ENCODE results near the gene ALG1. TPM values are rescaled to one million over a fixed set of nuclear protein-coding genes. Genes with fewer than 3 reads are reported as not detected.

The ALG1 gene
- total and polyA plus RNA-seq, 2 donors from 2014 or later = 23.4 to 26.4 TPM

DNA sequence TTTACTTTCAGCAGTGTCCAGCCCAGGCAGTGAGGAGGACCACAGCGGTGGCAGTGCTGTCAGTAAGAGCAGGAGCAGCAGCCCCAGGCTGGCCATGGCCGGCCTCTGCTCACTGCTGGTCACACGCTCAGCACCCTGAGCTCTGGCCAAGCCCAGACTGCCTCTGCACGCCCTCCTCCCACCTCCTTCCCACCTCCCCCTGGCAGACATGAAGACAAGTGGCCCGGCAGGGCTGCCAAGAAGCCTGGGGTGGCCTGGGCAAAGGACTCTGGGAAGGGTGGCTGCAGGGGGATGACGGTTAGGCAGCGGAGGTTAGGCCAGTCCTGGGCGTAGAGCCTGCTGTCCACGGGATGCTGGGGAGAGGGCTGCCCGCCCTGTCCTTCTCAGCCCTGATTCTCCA is 5.8 kb upstream of the ALG1 start, which contains the start of gene C16orf89:
Gene C16orf89 (minus strand): TSS at position 144 of the 400 bp plus-strand sequence. CDS start 48 bp downstream, at position 96.
- H3K27ac ChIP-seq (ENCODE audit: low read depth in 2 of 2, low read length in 2 of 2) = peak within 1 kb of the TSS in 1 of 2 donors; percentile 43
- DNase-seq (peak in 1 of 5 donors; percentile 25), FAIRE-seq (no peak)
- H3K27me3 ChIP-seq (ENCODE audit: control insufficient read depth, insufficient read depth, low read length) = no peaks in the 10 kb centered on the region
- H3K9me3 ChIP-seq (ENCODE audit: control insufficient read depth in 2 of 3, insufficient read depth in 1 of 3, low read length in 3 of 3) = no peaks in the 10 kb centered on the region
- intact Hi-C loops (cut with DNase I) = no loop called here
- H3K4me1 ChIP-seq (ENCODE audit: control insufficient read depth in 2 of 3, insufficient read depth in 2 of 3, low read depth in 1 of 3, low read length in 3 of 3) = peaks cover 0 to 2% (median 0%) of the 10 kb centered on the region in 3 donors
- H3K9ac ChIP-seq (ENCODE audit: low read length in 3 of 3) = peak within 1 kb of the TSS in 1 of 3 donors; percentile 55
- TF ChIP-seq, protein P1, sequence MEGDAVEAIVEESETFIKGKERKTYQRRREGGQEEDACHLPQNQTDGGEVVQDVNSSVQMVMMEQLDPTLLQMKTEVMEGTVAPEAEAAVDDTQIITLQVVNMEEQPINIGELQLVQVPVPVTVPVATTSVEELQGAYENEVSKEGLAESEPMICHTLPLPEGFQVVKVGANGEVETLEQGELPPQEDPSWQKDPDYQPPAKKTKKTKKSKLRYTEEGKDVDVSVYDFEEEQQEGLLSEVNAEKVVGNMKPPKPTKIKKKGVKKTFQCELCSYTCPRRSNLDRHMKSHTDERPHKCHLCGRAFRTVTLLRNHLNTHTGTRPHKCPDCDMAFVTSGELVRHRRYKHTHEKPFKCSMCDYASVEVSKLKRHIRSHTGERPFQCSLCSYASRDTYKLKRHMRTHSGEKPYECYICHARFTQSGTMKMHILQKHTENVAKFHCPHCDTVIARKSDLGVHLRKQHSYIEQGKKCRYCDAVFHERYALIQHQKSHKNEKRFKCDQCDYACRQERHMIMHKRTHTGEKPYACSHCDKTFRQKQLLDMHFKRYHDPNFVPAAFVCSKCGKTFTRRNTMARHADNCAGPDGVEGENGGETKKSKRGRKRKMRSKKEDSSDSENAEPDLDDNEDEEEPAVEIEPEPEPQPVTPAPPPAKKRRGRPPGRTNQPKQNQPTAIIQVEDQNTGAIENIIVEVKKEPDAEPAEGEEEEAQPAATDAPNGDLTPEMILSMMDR (IDR thresholded peaks at IDR 0.05; ENCODE audit: borderline replicate concordance, extremely low read depth, insufficient read depth) = no peak
- H3K36me3 ChIP-seq (ENCODE audit: control insufficient read depth in 2 of 3, insufficient read depth in 3 of 3, low read length in 3 of 3) = no peaks in the 10 kb centered on the region
- H3K4me3 ChIP-seq (ENCODE audit: low read length in 3 of 3) = peak within 1 kb of the TSS in 2 of 3 donors; percentile 4 to 53

DNA sequence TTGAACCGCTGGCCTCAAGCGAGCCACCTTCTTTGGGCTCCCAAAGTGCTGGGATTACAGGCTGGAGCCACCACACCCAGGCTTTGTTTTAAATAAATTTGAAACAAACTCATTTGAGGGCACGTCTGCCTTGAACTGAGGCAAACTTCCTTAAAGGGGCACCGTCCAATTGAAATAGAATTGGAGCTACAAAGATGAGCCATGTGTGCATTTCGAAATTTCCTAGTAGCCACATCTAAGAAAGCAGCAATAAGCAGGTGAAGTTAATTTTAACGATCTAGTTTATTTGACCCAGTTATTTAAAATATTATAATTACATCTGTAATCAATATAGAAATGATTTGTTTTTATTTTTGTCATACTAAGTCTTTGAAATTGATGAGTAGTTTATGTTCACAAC is 5.1 kb upstream of the ALG1 start:
- FAIRE-seq = no peak
- H3K9me3 ChIP-seq (ENCODE audit: control insufficient read depth in 2 of 3, insufficient read depth in 1 of 3, low read length in 3 of 3) = no peaks in the 10 kb centered on the region
- H3K27ac ChIP-seq (ENCODE audit: low read depth in 2 of 2, low read length in 2 of 2) = no peak overlapping the region
- TF ChIP-seq, protein P1 (IDR thresholded peaks at IDR 0.05; ENCODE audit: borderline replicate concordance, extremely low read depth, insufficient read depth) = no peak
- H3K4me1 ChIP-seq (ENCODE audit: control insufficient read depth in 2 of 3, insufficient read depth in 2 of 3, low read depth in 1 of 3, low read length in 3 of 3) = peaks cover 0 to 6% (median 4%) of the 10 kb centered on the region in 3 donors
- no peaks in the 10 kb centered on the region for H3K27me3 ChIP-seq (ENCODE audit: control insufficient read depth, insufficient read depth, low read length)
- H3K9ac ChIP-seq (ENCODE audit: low read length in 3 of 3) = no peak overlapping the region
- no peak overlapping the region for H3K4me3 ChIP-seq (ENCODE audit: low read length in 3 of 3)
- DNase-seq = peak in 1 of 5 donors; percentile 9
- intact Hi-C loops (cut with DNase I) = no loop called here
- no peaks in the 10 kb centered on the region for H3K36me3 ChIP-seq (ENCODE audit: control insufficient read depth in 2 of 3, insufficient read depth in 3 of 3, low read length in 3 of 3)

DNA sequence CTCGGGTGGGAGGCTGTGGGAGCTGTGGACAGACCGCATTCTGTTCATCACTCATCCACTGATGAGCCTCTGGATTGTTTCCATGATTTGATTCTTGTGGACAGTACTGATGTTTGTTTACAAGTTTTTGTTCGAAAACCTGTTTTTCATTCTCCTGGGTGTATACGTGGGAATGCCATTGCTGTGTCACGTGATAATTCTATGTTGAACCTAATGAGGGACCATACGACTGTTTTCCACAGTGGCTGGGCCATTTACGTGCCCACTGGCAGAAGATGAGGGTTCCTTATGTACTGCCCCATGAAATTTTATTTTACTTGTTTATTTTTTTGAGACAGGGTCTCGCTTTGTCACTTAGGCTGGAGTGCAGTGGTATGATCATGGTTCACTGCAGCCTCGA is 2.6 kb upstream of the ALG1 start:
- DNase-seq (no peak), FAIRE-seq (no peak)
- H3K9ac ChIP-seq (ENCODE audit: low read length in 3 of 3) = no peak overlapping the region
- no peak overlapping the region for H3K27ac ChIP-seq (ENCODE audit: low read depth in 2 of 2, low read length in 2 of 2)
- H3K4me1 ChIP-seq (ENCODE audit: control insufficient read depth in 2 of 3, insufficient read depth in 2 of 3, low read depth in 1 of 3, low read length in 3 of 3) = peaks cover 0 to 10% (median 6%) of the 10 kb centered on the region in 3 donors
- no peaks in the 10 kb centered on the region for H3K27me3 ChIP-seq (ENCODE audit: control insufficient read depth, insufficient read depth, low read length)
- no peaks in the 10 kb centered on the region for H3K9me3 ChIP-seq (ENCODE audit: control insufficient read depth in 2 of 3, insufficient read depth in 1 of 3, low read length in 3 of 3)
- TF ChIP-seq, protein P1 (IDR thresholded peaks at IDR 0.05; ENCODE audit: borderline replicate concordance, extremely low read depth, insufficient read depth) = no peak
- no peak overlapping the region for H3K4me3 ChIP-seq (ENCODE audit: low read length in 3 of 3)
- H3K36me3 ChIP-seq (ENCODE audit: control insufficient read depth in 2 of 3, insufficient read depth in 3 of 3, low read length in 3 of 3) = no peaks in the 10 kb centered on the region
- intact Hi-C loops (cut with DNase I) = no loop called here

DNA sequence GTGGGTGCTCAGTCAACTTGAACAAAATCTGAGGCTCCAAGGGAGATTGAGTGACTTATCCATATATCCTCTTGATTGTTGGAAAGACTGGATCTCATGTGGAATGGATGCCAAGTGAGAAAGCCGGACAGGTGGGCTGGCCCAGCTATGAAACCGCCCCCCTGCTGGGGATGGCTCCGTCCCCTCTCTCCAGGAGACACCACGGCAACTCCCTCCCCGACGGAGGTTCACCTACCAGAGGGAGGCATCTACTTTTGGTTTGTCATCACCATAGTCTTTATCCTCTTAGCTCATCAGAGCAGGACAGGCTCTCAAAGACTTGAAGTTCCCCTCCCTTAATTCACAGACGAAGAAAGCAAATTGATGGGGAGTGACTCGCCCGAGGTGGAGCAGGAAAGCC is 1.8 kb upstream of the ALG1 start:
- Histone ChIP-seq H3K9me3 (ENCODE audit: control insufficient read depth in 2 of 3, insufficient read depth in 1 of 3, low read length in 3 of 3) (no peaks in the 10 kb centered on the region), H3K36me3 (ENCODE audit: control insufficient read depth in 2 of 3, insufficient read depth in 3 of 3, low read length in 3 of 3) (no peaks in the 10 kb centered on the region), H3K4me3 (ENCODE audit: low read length in 3 of 3) (no peak overlapping the region), H3K27me3 (ENCODE audit: control insufficient read depth, insufficient read depth, low read length) (no peaks in the 10 kb centered on the region), H3K9ac (ENCODE audit: low read length in 3 of 3) (no peak overlapping the region), H3K27ac (ENCODE audit: low read depth in 2 of 2, low read length in 2 of 2) (no peak overlapping the region), H3K4me1 (ENCODE audit: control insufficient read depth in 2 of 3, insufficient read depth in 2 of 3, low read depth in 1 of 3, low read length in 3 of 3) (peaks cover 0 to 10% (median 6%) of the 10 kb centered on the region in 3 donors)
- intact Hi-C loops (cut with DNase I) = no loop called here
- FAIRE-seq (no peak), DNase-seq (peak in 1 of 5 donors; percentile 24)
- TF ChIP-seq, protein P1 (IDR thresholded peaks at IDR 0.05; ENCODE audit: borderline replicate concordance, extremely low read depth, insufficient read depth) = no peak

Measured in kidney (tissue), 14 donors.